ENCODE results near the gene TMEM100.

Gene TMEM100

DNA sequence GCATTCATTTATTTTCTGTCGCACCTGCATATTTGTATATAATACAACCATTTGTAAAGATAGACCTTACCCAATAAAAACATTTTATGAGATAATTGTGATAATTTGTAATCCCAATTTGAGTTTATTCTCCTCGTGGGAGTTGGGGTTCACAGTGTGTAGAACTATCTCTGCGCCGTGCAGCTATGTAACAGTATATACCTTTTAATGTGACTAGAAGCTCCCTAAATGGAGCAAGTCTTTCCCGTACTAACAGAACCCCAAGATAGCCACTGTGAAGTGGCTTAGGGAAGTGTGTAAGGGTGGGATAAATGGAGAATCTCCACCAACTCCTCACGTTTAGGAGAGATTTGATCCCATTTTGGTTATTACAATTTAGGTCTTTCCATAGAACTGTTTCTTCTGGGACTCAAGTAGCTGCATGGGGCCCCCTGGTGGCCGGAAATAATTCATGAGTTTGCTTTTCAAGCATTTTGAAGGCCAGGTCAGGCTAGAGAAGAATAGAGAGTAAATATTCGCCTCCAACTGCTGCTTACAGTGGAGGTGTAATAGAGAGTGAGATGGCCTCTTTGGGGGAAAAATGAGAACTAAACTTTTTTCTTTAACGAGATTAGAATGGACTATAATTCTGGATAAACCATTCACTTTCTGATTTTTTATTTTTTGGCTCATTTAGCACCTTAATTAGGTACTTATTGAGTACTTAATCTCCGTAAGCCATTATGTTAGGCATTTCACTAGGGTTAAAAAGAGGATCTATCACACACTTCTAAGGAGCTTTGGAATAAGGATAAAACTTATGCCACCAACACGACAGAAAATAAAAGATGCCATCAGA is 4.5 kb downstream of the TMEM100 start:
- DNase-seq (ENCODE audit: low read depth): no peak

DNA sequence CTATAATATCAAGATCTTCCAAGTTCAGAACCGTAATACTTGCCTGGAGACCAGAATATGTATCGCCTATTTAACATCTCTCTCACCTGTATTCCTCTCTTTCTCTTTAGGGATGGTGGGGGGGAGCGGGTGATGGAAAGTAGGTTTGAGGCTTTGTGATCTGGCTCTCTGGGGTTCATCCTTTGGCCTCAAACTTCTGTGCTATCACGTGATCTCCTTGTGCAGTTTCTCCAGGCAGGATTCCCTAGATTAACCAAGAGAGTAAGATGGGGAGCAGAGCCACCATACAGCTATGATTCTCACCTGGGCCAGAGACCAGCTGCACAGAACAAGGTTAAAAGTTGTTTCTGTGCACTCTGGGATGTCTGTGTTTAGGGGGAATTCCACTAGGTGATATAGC is 5.2 kb downstream of the TMEM100 start:
- DNase-seq (ENCODE audit: low read depth): no peak

DNA sequence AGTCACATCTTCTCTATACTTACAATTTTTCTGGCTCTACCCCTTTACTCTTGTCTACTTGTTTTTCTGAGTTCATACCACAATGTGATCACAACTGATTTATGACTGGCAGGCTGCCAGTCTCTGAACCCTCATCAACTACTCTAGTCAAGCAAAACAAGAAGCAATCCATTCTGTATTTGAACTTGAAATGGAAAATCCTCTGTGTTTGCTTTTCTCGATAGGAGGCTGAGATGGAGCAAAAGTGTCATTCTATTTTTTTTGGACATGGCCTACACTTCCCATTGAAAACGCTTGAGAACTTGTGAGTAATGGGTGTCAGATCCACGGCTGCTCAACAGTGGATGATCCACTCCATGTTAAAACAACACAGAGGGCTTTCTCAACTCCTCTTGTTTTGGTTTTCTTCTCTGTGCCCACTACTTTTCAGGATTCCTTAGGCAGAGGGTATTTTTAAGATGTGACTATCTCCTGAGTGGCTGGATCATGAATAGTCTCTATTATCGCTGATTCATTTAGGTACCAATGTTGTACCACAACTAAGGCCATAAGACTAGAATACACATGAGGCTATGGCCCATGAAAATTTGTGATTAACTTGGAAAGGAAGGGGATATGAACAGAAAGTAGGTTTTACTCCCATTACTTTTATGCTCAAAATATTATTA is 11.7 kb downstream of the TMEM100 start:
- DNase-seq (ENCODE audit: low read depth): no peak

DNA sequence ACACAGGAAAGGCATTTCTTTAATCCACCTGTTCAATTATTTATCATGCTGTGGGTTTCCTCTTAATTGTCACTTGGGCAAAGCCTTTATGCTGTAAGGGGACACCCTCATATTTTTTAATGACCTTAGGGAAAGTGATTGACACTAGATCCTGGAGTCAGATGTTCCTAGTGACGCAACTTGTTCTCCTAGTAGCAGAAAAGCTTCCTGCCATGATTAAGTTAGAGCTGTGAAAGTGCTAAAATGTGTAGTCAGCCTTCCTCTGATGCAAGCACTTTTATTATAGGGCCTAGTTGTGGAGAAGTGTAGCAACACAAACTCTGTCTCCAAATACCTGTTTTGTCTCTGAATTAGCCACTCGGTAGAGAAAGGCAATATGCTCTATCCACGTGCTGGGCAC is 12.3 kb downstream of the TMEM100 start:
- DNase-seq (ENCODE audit: low read depth): no peak

DNA sequence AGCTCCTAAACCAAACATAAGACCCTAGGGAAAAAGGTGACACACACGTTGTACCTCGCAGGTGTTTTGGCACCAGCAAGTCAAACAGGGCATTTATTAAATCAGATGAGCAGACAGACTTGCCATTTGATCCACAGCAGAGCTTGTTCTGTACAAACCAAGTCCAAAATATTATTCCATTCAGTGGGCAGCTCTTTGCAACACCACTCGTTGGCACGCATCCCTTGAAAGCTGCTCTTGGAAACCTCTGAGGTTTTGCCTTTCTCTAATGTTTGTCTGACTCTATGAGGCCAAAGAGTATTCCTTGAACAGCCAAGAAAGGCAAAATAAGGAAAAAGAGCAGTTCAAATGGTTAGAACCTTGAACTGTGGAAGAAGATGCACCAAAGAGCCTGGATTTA is 12.7 kb downstream of the TMEM100 start:
- DNase-seq (ENCODE audit: low read depth): no peak

DNA sequence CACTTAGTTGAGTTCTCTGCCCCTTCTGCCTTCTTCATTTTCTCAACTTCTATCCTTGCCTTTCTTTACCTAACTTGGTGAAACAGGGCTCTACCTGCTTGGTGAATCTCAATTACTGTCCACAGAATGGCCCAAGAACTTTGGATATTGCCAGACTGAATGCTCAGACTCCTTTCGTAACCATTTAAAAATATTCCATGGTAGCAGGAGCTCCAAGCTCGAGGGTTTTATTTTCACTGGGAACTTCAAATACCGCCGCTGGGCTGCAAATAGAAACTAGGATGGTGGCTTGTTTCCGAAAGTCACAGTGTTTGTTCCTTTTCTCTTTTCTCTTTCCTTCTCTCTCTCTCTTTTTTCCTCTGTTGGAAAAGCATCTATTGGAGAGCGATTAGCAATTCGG is 13.2 kb downstream of the TMEM100 start:
- DNase-seq (ENCODE audit: low read depth): no peak

DNA sequence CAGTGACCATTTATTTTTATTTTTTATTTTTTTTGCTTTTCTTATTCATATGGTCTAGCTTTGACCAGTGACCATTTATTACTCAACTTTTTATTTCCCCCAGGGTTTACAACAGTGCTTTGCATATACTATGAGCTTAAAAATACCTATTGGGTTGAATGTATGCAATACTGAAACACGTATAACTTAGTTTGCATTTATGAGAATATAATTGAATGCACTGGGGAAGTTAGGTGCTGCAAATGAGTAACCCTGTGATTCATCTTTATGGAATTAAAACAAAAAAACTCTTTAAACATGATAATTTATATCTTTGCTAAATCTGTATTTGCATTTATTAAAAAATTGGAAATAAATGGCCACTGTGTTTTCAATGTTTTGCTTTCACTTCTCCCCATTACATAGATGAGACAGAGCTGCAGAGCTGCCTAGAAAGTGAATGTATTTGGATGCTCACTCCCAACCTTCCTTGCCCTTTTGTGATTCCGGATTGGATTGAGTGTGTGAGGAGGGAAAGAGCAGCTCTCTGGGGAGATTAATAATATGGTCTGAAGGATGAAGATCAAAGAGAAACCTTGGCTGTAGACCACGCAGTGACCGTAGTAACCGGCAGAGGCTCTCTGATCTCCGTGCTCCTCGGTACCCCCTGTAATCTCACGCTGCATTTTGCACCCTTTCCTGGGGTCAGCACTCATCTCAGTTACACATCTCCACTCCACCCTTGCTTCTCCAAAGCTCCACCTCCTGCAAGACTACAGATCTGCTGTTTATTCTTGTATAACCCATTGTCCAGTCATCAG is 14.3 kb downstream of the TMEM100 start:
- DNase-seq (ENCODE audit: low read depth): no peak

DNA sequence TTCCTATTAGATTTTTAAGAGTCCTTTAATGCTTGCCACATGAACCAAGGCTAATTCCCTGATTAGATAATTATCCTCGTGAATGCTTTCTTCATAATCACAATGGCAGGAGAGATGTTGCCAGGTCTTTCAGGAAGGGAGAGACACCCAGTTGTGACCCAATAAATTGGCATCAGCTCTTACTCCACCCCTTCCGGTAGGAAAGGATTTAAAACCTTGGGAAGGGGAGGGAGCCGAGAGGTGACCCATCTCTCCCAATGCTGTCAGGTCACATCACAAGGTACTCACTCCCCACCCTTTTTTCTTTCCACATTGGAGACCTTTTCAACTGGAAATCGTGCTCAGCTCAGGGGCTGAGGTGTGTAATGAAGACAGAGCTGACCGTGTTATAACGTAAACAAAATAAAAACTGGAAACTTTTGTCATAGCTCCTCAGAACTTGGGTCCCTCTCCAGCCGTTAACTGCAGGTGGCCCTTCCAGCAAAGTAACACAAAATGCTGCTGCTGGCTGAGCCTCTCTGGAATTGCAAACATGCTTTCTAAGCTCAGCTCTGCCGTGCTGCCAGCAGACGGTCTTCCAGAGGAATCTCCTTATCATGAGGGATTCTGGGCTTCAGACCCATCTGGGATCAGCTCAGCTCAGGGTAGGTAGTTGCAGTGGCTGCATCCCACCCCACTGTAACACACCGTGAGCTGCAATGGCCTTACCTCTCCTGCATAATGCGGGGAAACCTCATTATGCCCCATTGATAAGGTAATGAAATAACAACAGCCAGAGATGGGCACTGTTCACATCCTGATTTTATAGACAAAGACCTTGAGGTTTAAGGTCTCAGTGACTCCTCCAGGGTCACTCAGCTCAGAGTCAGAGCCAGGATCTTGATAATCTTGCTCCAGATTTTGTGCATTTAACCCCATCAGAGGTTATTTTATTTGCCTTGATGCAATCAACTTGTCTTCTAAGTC is 15.6 kb downstream of the TMEM100 start:
- DNase-seq (ENCODE audit: low read depth): no peak

DNA sequence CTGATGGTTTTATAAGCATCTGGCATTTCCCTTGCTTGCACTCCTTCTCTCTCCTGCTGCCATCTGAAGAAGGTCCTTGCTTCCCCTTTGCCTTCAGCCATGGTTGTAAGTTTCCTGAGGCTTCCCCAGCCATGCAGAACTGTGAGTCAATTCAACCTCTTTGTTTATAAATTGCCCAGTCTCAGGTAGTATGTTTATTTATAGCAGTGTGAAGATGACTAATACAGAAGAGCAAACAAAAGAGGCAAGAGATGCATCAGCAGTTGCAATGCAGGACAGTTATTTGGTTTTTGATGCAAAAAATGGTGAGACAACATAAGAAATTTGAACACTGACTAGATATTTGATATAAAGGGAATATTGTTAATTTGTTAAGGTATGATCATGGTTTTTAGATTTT is 16.8 kb downstream of the TMEM100 start:
- no peak for DNase-seq (ENCODE audit: low read depth)

DNA sequence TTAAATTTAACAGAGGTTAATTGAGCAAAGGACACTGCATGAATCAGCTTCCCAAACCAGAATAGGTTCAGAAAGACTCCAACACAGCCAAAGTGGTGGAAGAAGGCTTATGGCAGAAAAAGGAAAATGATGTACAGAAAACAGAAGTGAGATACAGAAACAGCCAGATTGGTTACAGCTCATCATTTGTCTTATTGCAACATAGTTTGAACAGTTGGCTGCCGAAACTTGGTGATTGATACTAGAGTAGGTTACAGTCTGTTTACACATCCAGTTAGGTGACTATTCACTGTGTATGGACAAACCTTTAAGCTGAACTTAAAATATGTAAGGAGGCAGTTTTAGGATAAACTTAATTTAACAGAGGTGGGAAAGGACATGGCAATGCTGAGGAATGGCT is 18.3 kb downstream of the TMEM100 start:
- DNase-seq (ENCODE audit: low read depth): no peak

DNA sequence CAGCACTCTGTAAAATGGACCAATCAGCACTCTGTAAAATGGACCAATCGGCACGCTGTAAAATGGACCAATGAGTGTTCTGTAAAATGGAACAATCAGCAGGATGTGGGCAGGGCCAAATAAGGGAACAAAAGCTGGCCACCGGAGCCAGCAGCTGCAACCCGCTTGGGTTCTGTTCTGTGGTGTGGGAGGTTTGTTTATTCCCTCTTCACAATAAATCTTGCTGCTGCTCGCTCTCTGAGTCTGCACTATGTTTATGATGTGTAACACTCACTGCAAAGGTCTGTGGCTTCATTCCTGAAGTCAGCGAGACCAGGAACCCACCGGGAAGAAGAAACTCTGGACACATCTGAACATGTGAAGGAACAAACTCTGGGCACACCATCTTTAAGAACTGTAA is 20.5 kb downstream of the TMEM100 start:
- no peak for DNase-seq (ENCODE audit: low read depth)

DNA sequence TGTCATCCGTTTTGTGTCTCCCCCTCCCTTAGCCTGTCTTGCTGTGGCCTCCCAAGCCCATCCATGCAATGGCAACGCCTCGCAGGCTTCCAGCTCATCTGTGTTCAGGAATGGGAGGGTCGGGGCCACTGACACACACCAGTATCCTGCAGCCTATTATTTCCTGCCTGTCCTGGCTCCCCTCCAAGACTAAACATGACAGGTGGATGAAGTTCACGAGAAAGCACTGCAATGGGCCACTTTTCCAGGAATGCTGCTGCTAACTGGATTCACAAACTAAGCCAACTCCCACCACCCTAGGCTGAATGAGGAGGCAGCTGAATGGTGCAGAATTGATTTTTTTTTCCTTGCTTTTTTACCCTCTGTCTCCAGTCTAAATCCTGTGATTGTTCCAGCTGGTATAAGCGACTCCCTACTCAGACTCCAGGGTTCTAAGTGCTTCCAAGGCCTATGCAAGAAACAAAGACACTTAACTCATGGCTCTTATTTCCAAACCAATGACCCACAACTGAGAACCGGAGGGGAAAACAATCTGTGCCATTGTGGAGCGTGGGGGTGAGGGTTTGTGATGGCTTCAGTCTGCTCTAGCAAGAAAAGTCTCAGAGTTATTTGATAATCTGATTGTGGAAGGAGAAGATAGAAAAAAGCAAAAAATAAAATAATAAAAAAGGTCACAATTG is 23.3 kb downstream of the TMEM100 start:
- no peak for DNase-seq (ENCODE audit: low read depth)

DNA sequence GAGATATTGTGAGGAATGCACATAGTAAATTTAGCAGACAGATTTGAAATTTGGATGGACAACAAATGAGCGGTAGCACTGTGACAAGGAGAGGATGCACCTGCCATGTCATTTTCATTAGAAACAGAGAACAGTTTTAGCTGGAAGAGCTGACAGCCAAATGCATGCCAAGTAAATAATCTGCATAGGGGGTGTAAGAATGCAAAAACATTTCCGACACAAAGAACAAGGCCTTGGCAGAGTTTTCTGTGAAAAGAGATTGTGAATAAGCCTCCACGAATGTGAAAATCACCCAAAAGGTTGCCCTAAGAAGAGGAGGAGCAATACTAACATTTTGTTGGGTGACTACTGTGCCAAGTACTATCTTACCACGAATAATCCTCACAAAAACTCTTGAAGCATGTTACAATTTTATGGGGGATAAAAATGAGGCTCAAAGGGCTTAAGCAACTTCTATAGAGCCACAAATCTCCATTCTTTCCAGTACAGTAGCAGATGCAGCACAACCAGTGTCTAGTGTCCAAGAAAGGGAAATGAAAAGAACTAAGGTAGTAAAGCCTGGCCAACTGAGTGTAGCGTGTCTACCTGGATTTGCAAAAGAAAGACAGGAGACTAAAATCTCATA is 28.3 kb downstream of the TMEM100 start:
- DNase-seq (ENCODE audit: low read depth): no peak

DNA sequence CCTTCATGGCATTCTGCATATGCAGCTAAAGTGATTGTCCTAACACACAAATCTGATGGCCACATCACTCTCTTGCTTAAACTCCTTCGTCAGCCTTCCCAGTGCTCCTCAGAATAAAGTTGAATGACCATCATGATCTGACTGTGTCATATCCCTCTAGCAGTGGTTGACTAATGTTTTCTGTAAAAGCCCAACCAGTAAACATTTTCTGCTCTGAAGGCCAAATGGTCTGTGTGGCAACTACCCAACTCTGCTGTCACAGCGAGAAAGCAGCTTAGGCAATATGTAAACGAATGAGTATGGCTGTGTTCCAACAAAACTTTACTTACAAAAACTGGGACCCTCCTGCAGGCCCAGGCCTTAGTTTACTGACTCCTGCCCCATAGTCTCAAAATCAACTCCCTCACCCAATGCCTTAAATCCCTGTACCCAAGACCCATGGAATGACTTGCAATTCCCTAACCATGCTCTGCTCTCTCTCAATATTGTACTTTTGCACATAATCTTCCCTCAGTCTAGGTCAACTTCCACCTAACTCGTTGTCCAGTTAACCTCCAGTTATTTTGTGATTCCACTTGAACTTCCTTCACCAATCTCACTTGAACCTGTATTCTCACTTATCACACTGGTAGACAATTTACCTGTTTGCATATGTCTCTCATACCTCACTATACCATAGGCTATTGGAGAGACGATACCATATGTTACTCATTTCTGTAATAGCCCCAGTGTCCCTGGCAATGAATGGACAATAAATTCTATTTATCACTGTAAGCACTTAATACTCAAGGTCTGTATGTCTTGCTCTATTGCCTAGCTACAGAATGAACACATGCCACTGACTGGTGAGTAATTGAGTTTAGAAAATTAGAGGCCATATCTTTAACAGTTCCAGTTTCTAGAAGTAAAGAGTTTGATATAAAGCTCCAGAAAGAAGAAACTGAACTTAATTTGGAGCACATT is 29.1 kb downstream of the TMEM100 start:
- no peak for DNase-seq (ENCODE audit: low read depth)

DNA sequence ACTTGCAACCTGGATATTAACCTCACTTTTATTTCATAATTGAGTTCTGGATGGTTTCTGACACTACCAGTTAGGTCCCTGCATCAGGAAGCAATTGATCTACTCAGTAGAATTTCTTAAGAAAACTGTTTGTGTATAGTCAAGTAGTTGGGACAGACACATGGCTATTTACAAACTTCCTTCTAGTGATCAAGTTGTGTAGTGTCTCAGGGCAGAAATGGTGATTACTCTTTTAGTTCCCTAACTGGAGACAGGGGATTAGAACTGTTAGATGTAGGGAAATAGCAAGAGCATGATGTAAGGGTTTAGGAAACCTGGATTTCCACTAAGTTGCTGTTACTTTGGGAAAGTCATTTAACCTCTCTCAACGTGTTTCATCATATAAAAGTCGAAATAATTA is 30.4 kb downstream of the TMEM100 start:
- no peak for DNase-seq (ENCODE audit: low read depth)

DNA sequence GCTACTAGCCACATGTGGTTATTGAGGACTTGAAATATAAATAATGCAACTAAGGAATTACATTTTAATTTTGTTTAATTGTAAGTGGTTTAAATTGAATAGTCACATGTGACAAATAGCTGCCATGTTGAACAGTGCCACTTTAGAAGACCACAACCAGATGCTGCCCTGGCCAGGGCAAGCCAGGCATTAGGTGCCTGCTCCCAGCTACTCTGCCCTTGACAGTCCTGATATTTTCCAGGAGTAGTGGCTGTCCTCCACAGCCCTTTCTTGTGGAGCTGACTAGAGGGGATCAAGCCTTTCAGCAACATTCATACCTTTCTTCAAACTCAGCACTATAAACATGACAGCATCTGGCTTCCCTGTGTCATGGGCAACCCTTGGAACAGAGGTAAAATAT is 31.0 kb downstream of the TMEM100 start:
- DNase-seq (ENCODE audit: low read depth): no peak

DNA sequence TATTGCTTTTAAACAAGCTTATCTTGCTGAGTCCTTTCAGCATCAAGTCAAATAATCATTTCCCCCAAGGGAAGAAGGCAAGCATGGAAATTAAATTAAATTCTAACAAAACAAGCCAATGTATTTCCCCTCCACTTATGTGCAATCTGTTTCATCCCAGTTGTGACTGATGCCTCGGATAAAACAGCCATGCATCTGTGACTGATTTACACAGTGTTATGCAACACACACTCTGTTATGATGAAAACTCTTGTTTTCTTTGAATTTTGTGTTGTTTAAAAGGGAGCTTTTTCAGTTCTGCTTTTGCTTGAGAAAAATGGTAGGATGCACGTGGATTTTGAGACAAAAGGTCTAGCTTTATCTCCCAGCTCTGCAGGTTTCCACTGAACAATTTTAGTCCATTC is 32.6 kb downstream of the TMEM100 start:
- DNase-seq (ENCODE audit: low read depth): no peak

DNA sequence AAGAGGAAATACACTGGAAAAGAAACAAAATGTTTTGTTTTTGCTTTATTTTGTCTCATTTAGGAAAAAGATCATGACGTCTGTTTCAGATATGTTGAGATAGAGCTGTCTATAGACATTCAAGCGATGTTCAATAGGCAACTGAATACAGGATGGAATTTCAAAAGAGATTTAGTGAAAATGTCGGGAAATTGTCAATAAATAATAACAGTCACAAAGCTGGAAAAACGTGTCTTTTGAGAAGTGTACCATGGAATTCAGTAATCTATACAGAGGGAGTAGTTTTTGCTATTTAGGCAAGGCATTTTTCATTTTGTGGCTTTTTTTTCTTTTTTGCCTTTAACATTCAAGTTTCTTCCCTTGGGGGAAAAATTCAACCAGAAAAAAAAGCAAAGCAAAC is 33.0 kb downstream of the TMEM100 start:
- no peak for DNase-seq (ENCODE audit: low read depth)

DNA sequence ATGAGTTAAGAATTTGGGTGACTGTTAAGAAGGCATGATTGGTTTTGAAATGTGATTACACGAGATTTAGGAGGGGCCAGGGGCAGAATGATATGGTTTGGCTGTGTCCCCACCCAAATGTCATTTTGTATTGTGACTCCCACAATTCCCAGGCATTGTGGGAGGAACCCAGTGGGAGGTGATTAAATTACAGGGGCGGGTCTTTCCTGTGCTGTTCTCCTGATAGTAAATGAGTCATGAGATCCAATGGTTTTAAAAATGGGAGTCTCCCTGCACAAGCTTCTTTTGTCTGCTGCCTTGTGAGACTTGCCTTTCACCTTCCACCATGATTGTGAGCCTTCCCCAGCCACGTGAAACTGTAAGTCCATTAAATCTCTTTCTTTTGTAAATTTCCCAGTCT is 34.6 kb downstream of the TMEM100 start:
- no peak for DNase-seq (ENCODE audit: low read depth)

DNA sequence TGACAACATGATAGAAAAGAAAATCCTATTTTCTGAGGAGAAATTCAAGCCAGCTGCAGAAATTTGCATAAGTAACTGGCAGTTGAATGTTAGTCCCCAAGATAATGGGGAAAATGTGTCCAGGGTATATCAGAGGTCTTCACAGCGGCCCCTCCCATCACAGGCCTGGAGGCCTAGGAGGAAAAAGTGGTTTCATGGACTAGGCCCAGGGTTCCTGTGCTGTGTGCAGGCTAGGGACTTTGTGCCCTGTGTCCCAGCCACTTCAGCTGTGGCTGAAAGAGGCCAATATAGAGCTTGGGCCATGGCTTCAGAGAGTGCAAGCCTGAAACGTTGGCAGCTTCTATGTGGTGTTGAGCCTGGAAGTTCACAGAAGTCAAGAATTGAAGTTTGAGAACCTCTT is 35.6 kb downstream of the TMEM100 start:
- DNase-seq (ENCODE audit: low read depth): no peak
